Bronchus fibroblast of lung (primary cell): Measurements from ENCODE around the gene PIRT. TPM values are rescaled to one million over a fixed set of nuclear protein-coding genes. Genes with fewer than 3 reads are reported as not detected.

ENCODE experiments used
- total RNA-seq: library from RNA; depleted of rRNA; stranded (reverse); fragments of >200 nt; gene quantifications from 2 replicates; pipeline ENCODE4 v1.2.3, GENCODE V29; 2015

Gene PIRT
- not detected in 2 replicates for total RNA-seq

GRCh38 chr17:10837921-10838320 is at the start of gene PIRT:
PIRT (minus strand) TSS chr17:10838087; CDS start chr17:10825645, 12,442 bp downstream.

GRCh38 chr17:10803830-10804475 is 33.9 kb downstream of the PIRT start, which contains the start of gene TMEM238L:
TMEM238L (minus strand) TSS chr17:10804099; CDS start chr17:10803963, 136 bp downstream.

Other genes starting within 250 kb of the PIRT start
- under 0.01 and 0.15 TPM in 2 replicates for gene MYH3, start 180.8 kb downstream of the PIRT start, total RNA-seq
- 24.8 and 27.1 TPM in 2 replicates for gene SCO1, start 140.6 kb downstream of the PIRT start, total RNA-seq
- 6.4 and 8.1 TPM in 2 replicates for gene ADPRM, start 140.5 kb downstream of the PIRT start, total RNA-seq
- gene TMEM220, start 108.1 kb downstream of the PIRT start, total RNA-seq: 2.9 and 3.1 TPM in 2 replicates
- gene TMEM238L, start 34.0 kb downstream of the PIRT start, total RNA-seq: not detected in 2 replicates